H9 (cell line): ENCODE results near the gene XXYLT1. TPM values are rescaled to one million over a fixed set of nuclear protein-coding genes. Genes with fewer than 3 reads are reported as not detected.

Experiments
- DNase-seq: peaks from one replicate; pipeline ENCODE4 v3.0.0-alpha.2; 2017
- H2AFZ ChIP-seq: one replicate; pipeline ENCODE4 v1.6.1; 2013; ENCODE audit warnings: mild to moderate bottlenecking, low read length, control low read depth, moderate library complexity
- H2AK5ac ChIP-seq: 2 replicates; pipeline ENCODE4 v1.6.1; 2013; ENCODE audit warnings: low read length, control low read depth, mixed read lengths; ENCODE audit not compliant: insufficient read length
- H2BK120ac ChIP-seq: one replicate; pipeline ENCODE4 v1.6.1; 2013; ENCODE audit warnings: low read depth, mild to moderate bottlenecking, low read length, control low read depth, inconsistent platforms; ENCODE audit not compliant: poor library complexity, severe bottlenecking
- H2BK12ac ChIP-seq: 2 replicates; pipeline ENCODE4 v1.6.1; 2013; ENCODE audit warnings: low read length, control low read depth, mixed read lengths, low read depth; ENCODE audit not compliant: insufficient read length
- H2BK15ac ChIP-seq: 2 replicates; pipeline ENCODE4 v1.6.1; 2013; ENCODE audit warnings: low read depth, low read length, control low read depth
- H2BK20ac ChIP-seq: one replicate; pipeline ENCODE4 v1.6.1; 2013; ENCODE audit warnings: low read depth, mild to moderate bottlenecking, low read length, control low read depth, inconsistent platforms; ENCODE audit not compliant: poor library complexity, severe bottlenecking
- H2BK5ac ChIP-seq: 2 replicates; pipeline ENCODE4 v1.6.1; 2013; ENCODE audit warnings: low read length, control low read depth, mixed read lengths; ENCODE audit not compliant: insufficient read length
- H3K14ac ChIP-seq: 2 replicates; pipeline ENCODE4 v1.6.1; 2013; ENCODE audit warnings: low read length, control low read depth; ENCODE audit not compliant: insufficient read depth
- H3K18ac ChIP-seq: 2 replicates; pipeline ENCODE4 v1.6.1; 2013; ENCODE audit warnings: low read depth, mild to moderate bottlenecking, mixed read lengths, low read length, control low read depth; ENCODE audit not compliant: insufficient read length
- H3K23ac ChIP-seq: 2 replicates; pipeline ENCODE4 v1.6.1; 2013; ENCODE audit warnings: low read length, control low read depth, mixed read lengths, low read depth; ENCODE audit not compliant: insufficient read length
- H3K23me2 ChIP-seq: 2 replicates; pipeline ENCODE4 v1.6.1; 2013; ENCODE audit warnings: low read depth, mild to moderate bottlenecking, mixed read lengths, low read length, control low read depth; ENCODE audit not compliant: insufficient read length, poor library complexity, severe bottlenecking
- H3K27ac ChIP-seq: 2 replicates; pipeline ENCODE4 v1.5.1; 2013; ENCODE audit warnings: low read length, control low read depth, mixed read lengths, low read depth; ENCODE audit not compliant: insufficient read length
- H3K27me3 ChIP-seq: 2 replicates; pipeline ENCODE4 v1.6.1; 2013; ENCODE audit warnings: low read length, control low read depth, inconsistent platforms; ENCODE audit not compliant: insufficient read depth
- H3K4ac ChIP-seq: 2 replicates; pipeline ENCODE4 v1.6.1; 2013; ENCODE audit warnings: low read depth, mild to moderate bottlenecking, control low read depth, inconsistent platforms, low read length, moderate library complexity
- H3K4me1 ChIP-seq: 2 replicates; pipeline ENCODE4 v1.6.1; 2013; ENCODE audit warnings: low read length, control low read depth, inconsistent platforms; ENCODE audit not compliant: insufficient read depth
- H3K4me2 ChIP-seq: 2 replicates; pipeline ENCODE4 v1.6.1; 2013; ENCODE audit warnings: low read length, control low read depth, mixed read lengths; ENCODE audit not compliant: insufficient read length, insufficient read depth
- H3K56ac ChIP-seq: 2 replicates; pipeline ENCODE4 v1.6.1; 2013; ENCODE audit warnings: low read depth, mild to moderate bottlenecking, mixed read lengths, low read length, control low read depth; ENCODE audit not compliant: insufficient read length
- H3K79me1 ChIP-seq: 2 replicates; pipeline ENCODE4 v1.6.1; 2013; ENCODE audit warnings: low read depth, mild to moderate bottlenecking, moderate library complexity, low read length, control low read depth, inconsistent platforms; ENCODE audit not compliant: insufficient read depth, poor library complexity, severe bottlenecking
- H3K79me2 ChIP-seq: 2 replicates; pipeline ENCODE4 v1.6.1; 2013; ENCODE audit warnings: low read length, control low read depth, inconsistent platforms; ENCODE audit not compliant: insufficient read depth
- H3K9ac ChIP-seq: 2 replicates; pipeline ENCODE4 v1.6.1; 2013; ENCODE audit warnings: low read length, control low read depth, mixed read lengths; ENCODE audit not compliant: insufficient read length; ENCODE audit errors: extremely low read depth
- H3K9me3 ChIP-seq: one replicate; pipeline ENCODE4 v1.6.1; 2013; ENCODE audit warnings: low read depth, low read length, inconsistent platforms; ENCODE audit not compliant: control insufficient read depth
- H3T11ph ChIP-seq: one replicate; pipeline ENCODE4 v1.6.1; 2013; ENCODE audit warnings: mild to moderate bottlenecking, low read length, control low read depth, inconsistent platforms
- H4K20me1 ChIP-seq: one replicate; pipeline ENCODE4 v1.6.1; 2013; ENCODE audit not compliant: control insufficient read depth, insufficient read length, insufficient read depth
- H4K5ac ChIP-seq: 2 replicates; pipeline ENCODE4 v1.6.1; 2013; ENCODE audit warnings: low read depth, mild to moderate bottlenecking, mixed read lengths, low read length, control low read depth; ENCODE audit not compliant: insufficient read length
- H4K8ac ChIP-seq: replicated peaks from 2 replicates; pipeline ENCODE4 v1.6.1; 2013; ENCODE audit warnings: low read length, control low read depth, mixed read lengths, low read depth; ENCODE audit not compliant: insufficient read length
- H4K91ac ChIP-seq: 2 replicates; pipeline ENCODE4 v1.6.1; 2013; ENCODE audit warnings: low read depth, mild to moderate bottlenecking, moderate library complexity, mixed read lengths, low read length, control low read depth; ENCODE audit not compliant: insufficient read length
- H3K27ac Mint-ChIP-seq, 3 experiments: 2 replicates in 2 of 3; 3 replicates in 1 of 3; pipeline ENCODE4 v1.8.0; 2020 to 2021; ENCODE audit warnings: mixed read lengths in 3 of 3, mild to moderate bottlenecking in 1 of 3, moderate library complexity in 1 of 3
- H3K27me3 Mint-ChIP-seq: 2 replicates; pipeline ENCODE4 v1.8.0; 2021; ENCODE audit warnings: low read depth, mild to moderate bottlenecking, moderate library complexity, mixed read lengths
- H3K36me3 Mint-ChIP-seq, 3 experiments: 2 replicates in 2 of 3; 3 replicates in 1 of 3; pipeline ENCODE4 v1.8.0; 2020 to 2021; ENCODE audit warnings: low read depth in 3 of 3, mixed read lengths in 3 of 3; ENCODE audit not compliant: insufficient read depth in 1 of 3
- H3K4me1 Mint-ChIP-seq, 2 experiments: 2 replicates each; pipeline ENCODE4 v1.8.0; 2020; ENCODE audit warnings: mixed read lengths in 2 of 2
- H3K4me3 Mint-ChIP-seq, 2 experiments: 2 replicates in 1 of 2; 3 replicates in 1 of 2; pipeline ENCODE4 v1.8.0; 2020 to 2021; ENCODE audit warnings: mild to moderate bottlenecking in 2 of 2, mixed read lengths in 2 of 2, moderate library complexity in 1 of 2
- H3K9me3 Mint-ChIP-seq, 2 experiments: 2 replicates in 1 of 2; 3 replicates in 1 of 2; pipeline ENCODE4 v1.8.0; 2020; ENCODE audit warnings: mild to moderate bottlenecking in 2 of 2, mixed read lengths in 2 of 2, moderate library complexity in 1 of 2
- CTCF ChIP-seq: fragments of 200-600 bp; sonication (generic); conservative IDR thresholded peaks from 3 replicates; pipeline ENCODE4 v1.8.0; 2021; ENCODE audit warnings: antibody characterized with exemption, mild to moderate bottlenecking
- WGBS: extraction: QIAGEN DNeasy Blood & Tissue Kit; methylation state at CpG from one replicate; pipeline ENCODE4 v1.1.7; 2013; ENCODE audit warnings: missing lambda C conversion rate, low lambda C conversion rate, mixed read lengths; ENCODE audit not compliant: insufficient read length; ENCODE audit errors: extremely low coverage; 5-methylcytosine and 5-hydroxymethylcytosine counted together
- total RNA-seq: library from RNA; stranded (reverse); gene quantifications from 2 replicates; pipeline ENCODE4 v1.2.1, GENCODE V29; 2021

XXYLT1 gene
- total RNA-seq, 1 experiment from 2014 or later: 22.7 TPM

GRCh38 chr3:195020185-195020584 is 250.8 kb downstream of the XXYLT1 start:
- H3K4me3 Mint-ChIP-seq: no peak overlapping the region
- peaks cover 0 to 1% (median under 1%) of the 10 kb centered on the region in 3 experiments; a peak in 1 of 7 replicates for H3K36me3 Mint-ChIP-seq
- no peak overlapping the region for H3K18ac ChIP-seq
- H3K23me2 ChIP-seq: no peaks in the 10 kb centered on the region
- H4K5ac ChIP-seq: no peak overlapping the region
- H2BK5ac ChIP-seq: no peak overlapping the region
- no peak overlapping the region for H3K9ac ChIP-seq
- H3K4me2 ChIP-seq: no peak overlapping the region
- H2AFZ ChIP-seq: no peak overlapping the region
- WGBS: no CpG with 5 or more reads among the region's 4 CpGs
- no peak overlapping the region for H2BK120ac ChIP-seq
- no peak overlapping the region for H3K56ac ChIP-seq
- H2BK15ac ChIP-seq: no peak overlapping the region; the same call in 1 of the 2 replicates
- H3K27me3 Mint-ChIP-seq: peaks cover 23% of the 10 kb centered on the region
- no peaks in the 10 kb centered on the region for H3K79me2 ChIP-seq
- no peaks in the 10 kb centered on the region for H3K4me1 Mint-ChIP-seq
- no peak overlapping the region for H3K27ac Mint-ChIP-seq
- H4K20me1 ChIP-seq: no peaks in the 10 kb centered on the region
- no peaks in the 10 kb centered on the region for H3K4me1 ChIP-seq
- no peaks in the 10 kb centered on the region for H3K9me3 ChIP-seq
- H3K9me3 Mint-ChIP-seq: peaks cover 4 to 9% of the 10 kb centered on the region in 2 experiments; a peak in 3 of 5 replicates
- H3K79me1 ChIP-seq: no peaks in the 10 kb centered on the region
- H3T11ph ChIP-seq: no peak overlapping the region
- no peak overlapping the region for H2BK12ac ChIP-seq
- H4K8ac ChIP-seq: no peak overlapping the region
- no peak overlapping the region for H3K23ac ChIP-seq
- H3K27me3 ChIP-seq: no peaks in the 10 kb centered on the region
- H3K27ac ChIP-seq: no peak overlapping the region
- H3K4ac ChIP-seq: no peak overlapping the region
- no peak overlapping the region for H3K14ac ChIP-seq
- TF ChIP-seq CTCF: no peak
- H2BK20ac ChIP-seq: no peak overlapping the region
- no peak overlapping the region for H4K91ac ChIP-seq
- DNase-seq: no peak
- H2AK5ac ChIP-seq: no peak overlapping the region
